SK-N-SH treated with all-trans-retinoic acid at 6 μM for 48 hours (cell line): ENCODE data around the gene ANKRD23.

Source experiments
- ATAC-seq: fragments of 200-7000 bp; cut with Tn5 transposase; 3 replicates; pipeline ENCODE4 v1.9.1; 2020; ENCODE audit warnings: mild to moderate bottlenecking, moderate library complexity
- BACH2 ChIP-seq: fragments of 250-450 bp; sonication (Bioruptor Pico); IDR thresholded peaks from 2 replicates; pipeline ENCODE4 v1.9.0; 2021; ENCODE audit warnings: mild to moderate bottlenecking, borderline replicate concordance
- CSDC2 ChIP-seq: fragments of 250-450 bp; sonication (Bioruptor Pico); IDR thresholded peaks from 2 replicates; pipeline ENCODE4 v1.5.0; 2020; ENCODE audit warnings: mild to moderate bottlenecking, moderate library complexity
- GLIS3 ChIP-seq: fragments of 250-450 bp; sonication (Bioruptor Pico); IDR thresholded peaks from 2 replicates; pipeline ENCODE4 v1.5.0; 2020; ENCODE audit warnings: mild to moderate bottlenecking, moderate library complexity
- OSR1 ChIP-seq: fragments of 250-450 bp; sonication (Bioruptor Pico); IDR thresholded peaks from 2 replicates; pipeline ENCODE4 v1.8.0; 2022; ENCODE audit warnings: moderate library complexity, mild to moderate bottlenecking, inconsistent platforms
- PPARA ChIP-seq: fragments of 250-450 bp; sonication (Bioruptor Pico); IDR thresholded peaks from 2 replicates; pipeline ENCODE4 v1.5.0; 2020; ENCODE audit warnings: mild to moderate bottlenecking, borderline replicate concordance
- RARB ChIP-seq: fragments of 250-450 bp; sonication (Bioruptor Pico); IDR thresholded peaks from 2 replicates; pipeline ENCODE4 v1.8.0; 2021; ENCODE audit warnings: mild to moderate bottlenecking, moderate library complexity
- SNAI2 ChIP-seq: fragments of 250-450 bp; sonication (Bioruptor Pico); IDR thresholded peaks from 2 replicates; pipeline ENCODE4 v1.5.0; 2020; ENCODE audit warnings: mild to moderate bottlenecking, moderate library complexity
- TOX ChIP-seq: fragments of 250-450 bp; sonication (Bioruptor Pico); IDR thresholded peaks from 2 replicates; pipeline ENCODE4 v1.8.0; 2021; ENCODE audit warnings: mild to moderate bottlenecking, moderate library complexity, borderline replicate concordance
- ZC3H10 ChIP-seq: fragments of 250-450 bp; sonication (Bioruptor Pico); IDR thresholded peaks from 2 replicates; pipeline ENCODE4 v1.5.1; 2021; ENCODE audit warnings: mild to moderate bottlenecking, moderate library complexity
- ZFP30 ChIP-seq: fragments of 450-650 bp; formaldehyde crosslinking; IDR thresholded peaks from 2 replicates; pipeline ENCODE4 v1.5.0; 2022; ENCODE audit warnings: mild to moderate bottlenecking, moderate library complexity
- ZNF565 ChIP-seq: fragments of 450-650 bp; formaldehyde crosslinking; conservative IDR thresholded peaks from 2 replicates; pipeline ENCODE4 v1.5.0; 2020; ENCODE audit warnings: low read depth, mild to moderate bottlenecking, moderate library complexity
- TF ChIP-seq, protein P1 (sequence below): fragments of 250-450 bp; sonication (Bioruptor Pico); IDR thresholded peaks from 2 replicates; pipeline ENCODE4 v1.5.1; 2021; ENCODE audit warnings: mild to moderate bottlenecking, moderate library complexity
- TF ChIP-seq, protein P2 (sequence below): fragments of 250-450 bp; sonication (Bioruptor Pico); IDR thresholded peaks from 2 replicates; pipeline ENCODE4 v1.5.0; 2020; ENCODE audit warnings: mild to moderate bottlenecking, moderate library complexity
- TF ChIP-seq, protein P3 (sequence below): fragments of 250-450 bp; sonication (Bioruptor Pico); IDR thresholded peaks from 2 replicates; pipeline ENCODE4 v1.8.0; 2020; ENCODE audit warnings: mild to moderate bottlenecking, moderate library complexity, borderline replicate concordance
- TF ChIP-seq, protein P4 (sequence below): fragments of 250-450 bp; sonication (Bioruptor Pico); IDR thresholded peaks from 2 replicates; pipeline ENCODE4 v1.5.1; 2020; ENCODE audit warnings: low read depth, mild to moderate bottlenecking, moderate library complexity

The ANKRD23 gene

DNA sequence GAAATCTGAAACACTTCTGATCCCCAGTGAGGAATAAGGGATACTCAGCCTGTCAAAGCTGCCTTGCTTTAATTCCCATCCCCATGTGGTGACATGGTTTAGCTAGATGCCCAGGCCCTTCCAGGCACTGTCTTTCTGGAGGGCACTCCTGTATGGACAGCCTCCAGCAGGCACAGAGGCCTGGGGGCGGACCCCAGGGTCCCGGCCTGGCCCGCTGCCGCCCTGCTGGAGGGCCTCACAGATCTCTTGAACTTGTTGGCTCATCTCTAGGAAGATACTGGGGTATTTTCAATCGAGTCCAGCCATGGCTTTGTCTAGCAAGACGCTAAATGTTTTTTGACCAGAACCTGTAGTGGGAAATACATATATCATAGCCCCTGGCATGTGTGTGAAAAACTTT lies 48.7 kb downstream of the ANKRD23 start:
- ATAC-seq = no peak
- TF ChIP-seq, protein P1, sequence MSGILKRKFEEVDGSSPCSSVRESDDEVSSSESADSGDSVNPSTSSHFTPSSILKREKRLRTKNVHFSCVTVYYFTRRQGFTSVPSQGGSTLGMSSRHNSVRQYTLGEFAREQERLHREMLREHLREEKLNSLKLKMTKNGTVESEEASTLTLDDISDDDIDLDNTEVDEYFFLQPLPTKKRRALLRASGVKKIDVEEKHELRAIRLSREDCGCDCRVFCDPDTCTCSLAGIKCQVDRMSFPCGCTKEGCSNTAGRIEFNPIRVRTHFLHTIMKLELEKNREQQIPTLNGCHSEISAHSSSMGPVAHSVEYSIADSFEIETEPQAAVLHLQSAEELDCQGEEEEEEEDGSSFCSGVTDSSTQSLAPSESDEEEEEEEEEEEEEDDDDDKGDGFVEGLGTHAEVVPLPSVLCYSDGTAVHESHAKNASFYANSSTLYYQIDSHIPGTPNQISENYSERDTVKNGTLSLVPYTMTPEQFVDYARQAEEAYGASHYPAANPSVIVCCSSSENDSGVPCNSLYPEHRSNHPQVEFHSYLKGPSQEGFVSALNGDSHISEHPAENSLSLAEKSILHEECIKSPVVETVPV = no peak
- TF ChIP-seq OSR1 (no peak), ZNF565 (CRISPR knock-in tag) (no peak), ZC3H10 (CRISPR knock-in tag) (no peak), CSDC2 (CRISPR knock-in tag) (no peak), ZFP30 (CRISPR knock-in tag) (no peak), SNAI2 (CRISPR knock-in tag) (no peak), RARB (no peak), BACH2 (CRISPR knock-in tag) (no peak)
- TF ChIP-seq, protein P2, sequence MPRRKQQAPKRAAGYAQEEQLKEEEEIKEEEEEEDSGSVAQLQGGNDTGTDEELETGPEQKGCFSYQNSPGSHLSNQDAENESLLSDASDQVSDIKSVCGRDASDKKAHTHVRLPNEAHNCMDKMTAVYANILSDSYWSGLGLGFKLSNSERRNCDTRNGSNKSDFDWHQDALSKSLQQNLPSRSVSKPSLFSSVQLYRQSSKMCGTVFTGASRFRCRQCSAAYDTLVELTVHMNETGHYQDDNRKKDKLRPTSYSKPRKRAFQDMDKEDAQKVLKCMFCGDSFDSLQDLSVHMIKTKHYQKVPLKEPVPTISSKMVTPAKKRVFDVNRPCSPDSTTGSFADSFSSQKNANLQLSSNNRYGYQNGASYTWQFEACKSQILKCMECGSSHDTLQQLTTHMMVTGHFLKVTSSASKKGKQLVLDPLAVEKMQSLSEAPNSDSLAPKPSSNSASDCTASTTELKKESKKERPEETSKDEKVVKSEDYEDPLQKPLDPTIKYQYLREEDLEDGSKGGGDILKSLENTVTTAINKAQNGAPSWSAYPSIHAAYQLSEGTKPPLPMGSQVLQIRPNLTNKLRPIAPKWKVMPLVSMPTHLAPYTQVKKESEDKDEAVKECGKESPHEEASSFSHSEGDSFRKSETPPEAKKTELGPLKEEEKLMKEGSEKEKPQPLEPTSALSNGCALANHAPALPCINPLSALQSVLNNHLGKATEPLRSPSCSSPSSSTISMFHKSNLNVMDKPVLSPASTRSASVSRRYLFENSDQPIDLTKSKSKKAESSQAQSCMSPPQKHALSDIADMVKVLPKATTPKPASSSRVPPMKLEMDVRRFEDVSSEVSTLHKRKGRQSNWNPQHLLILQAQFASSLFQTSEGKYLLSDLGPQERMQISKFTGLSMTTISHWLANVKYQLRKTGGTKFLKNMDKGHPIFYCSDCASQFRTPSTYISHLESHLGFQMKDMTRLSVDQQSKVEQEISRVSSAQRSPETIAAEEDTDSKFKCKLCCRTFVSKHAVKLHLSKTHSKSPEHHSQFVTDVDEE (CRISPR knock-in tag) = no peak
- TF ChIP-seq, protein P3, sequence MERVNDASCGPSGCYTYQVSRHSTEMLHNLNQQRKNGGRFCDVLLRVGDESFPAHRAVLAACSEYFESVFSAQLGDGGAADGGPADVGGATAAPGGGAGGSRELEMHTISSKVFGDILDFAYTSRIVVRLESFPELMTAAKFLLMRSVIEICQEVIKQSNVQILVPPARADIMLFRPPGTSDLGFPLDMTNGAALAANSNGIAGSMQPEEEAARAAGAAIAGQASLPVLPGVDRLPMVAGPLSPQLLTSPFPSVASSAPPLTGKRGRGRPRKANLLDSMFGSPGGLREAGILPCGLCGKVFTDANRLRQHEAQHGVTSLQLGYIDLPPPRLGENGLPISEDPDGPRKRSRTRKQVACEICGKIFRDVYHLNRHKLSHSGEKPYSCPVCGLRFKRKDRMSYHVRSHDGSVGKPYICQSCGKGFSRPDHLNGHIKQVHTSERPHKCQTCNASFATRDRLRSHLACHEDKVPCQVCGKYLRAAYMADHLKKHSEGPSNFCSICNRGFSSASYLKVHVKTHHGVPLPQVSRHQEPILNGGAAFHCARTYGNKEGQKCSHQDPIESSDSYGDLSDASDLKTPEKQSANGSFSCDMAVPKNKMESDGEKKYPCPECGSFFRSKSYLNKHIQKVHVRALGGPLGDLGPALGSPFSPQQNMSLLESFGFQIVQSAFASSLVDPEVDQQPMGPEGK = no peak
- TF ChIP-seq, protein P4, sequence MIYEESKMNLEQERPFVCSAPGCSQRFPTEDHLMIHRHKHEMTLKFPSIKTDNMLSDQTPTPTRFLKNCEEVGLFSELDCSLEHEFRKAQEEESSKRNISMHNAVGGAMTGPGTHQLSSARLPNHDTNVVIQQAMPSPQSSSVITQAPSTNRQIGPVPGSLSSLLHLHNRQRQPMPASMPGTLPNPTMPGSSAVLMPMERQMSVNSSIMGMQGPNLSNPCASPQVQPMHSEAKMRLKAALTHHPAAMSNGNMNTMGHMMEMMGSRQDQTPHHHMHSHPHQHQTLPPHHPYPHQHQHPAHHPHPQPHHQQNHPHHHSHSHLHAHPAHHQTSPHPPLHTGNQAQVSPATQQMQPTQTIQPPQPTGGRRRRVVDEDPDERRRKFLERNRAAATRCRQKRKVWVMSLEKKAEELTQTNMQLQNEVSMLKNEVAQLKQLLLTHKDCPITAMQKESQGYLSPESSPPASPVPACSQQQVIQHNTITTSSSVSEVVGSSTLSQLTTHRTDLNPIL (CRISPR knock-in tag) = no peak

DNA sequence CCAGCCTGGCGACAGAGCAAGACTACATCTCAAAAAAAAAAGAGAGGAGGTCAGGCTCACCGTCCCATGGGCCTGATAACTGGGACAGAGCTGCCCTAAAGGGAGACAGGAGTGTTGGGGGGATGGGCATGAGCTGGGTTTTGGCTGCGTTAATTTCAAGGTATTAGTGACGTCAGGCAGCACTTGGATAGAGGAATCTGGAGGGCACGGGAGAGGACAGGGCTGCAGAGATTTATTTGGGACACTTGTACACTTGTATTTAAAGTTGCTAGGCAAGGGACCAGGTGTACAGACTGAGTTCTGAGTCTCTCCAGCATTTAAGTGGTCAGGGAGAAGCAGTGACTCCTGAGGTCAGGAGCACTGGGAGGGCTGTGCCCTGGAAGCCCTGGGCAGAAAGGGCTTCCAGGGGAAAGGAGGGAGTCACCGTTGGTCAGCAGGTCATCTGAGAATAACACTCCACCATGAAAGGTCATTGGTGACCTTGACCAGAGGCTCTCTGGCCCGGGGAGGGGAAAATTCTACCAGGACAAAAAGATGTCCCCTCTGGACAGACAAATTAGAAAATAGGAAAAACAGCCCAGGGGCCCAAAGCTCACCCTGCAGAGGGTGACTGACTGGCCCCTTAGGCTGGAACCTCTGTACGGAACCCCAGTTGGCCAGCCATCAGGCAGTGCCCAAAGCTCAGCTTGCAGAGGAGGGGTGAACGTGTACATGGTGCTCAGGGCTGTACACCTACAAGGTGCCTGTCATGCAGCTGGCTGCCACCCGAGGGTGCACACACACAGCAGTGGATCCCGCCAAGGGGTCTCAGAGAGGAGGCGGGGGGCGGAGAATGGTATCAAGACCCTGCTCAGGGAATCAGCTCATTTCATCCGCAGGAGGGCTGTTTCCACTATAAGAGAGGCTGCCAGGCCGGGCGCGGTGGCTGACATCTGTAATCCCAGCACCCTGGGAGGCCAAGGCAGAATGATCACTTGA lies 50.8 kb downstream of the ANKRD23 start:
- no peak for TF ChIP-seq ZC3H10 (CRISPR knock-in tag)
- TF ChIP-seq PPARA = no peak
- no peak for TF ChIP-seq TOX (CRISPR knock-in tag)
- TF ChIP-seq OSR1 = no peak
- TF ChIP-seq, protein P4 (CRISPR knock-in tag) = no peak
- TF ChIP-seq, protein P2 (CRISPR knock-in tag) = no peak
- TF ChIP-seq, all 23 proteins: peak for 0
- ATAC-seq = no peak

DNA sequence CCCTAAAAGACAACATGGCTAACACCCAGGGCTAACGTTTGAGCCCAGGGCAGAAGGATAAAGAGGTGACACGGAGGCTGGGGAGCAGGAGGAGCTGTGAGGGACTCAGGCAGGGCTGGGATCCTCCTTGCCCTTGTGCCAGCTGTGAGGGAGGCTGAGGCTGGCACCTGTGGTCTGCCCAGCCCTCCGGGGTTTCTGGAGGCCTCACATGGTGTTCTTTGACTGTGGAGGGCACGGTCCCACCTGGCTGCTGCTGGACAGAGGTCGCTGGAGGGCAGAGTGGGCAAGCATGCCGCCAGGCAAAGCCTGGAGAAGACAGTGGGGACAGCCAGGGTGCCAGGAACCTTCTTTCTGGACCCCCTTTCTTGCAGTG lies 54.6 kb downstream of the ANKRD23 start:
- no peak for ATAC-seq
- no peak for TF ChIP-seq GLIS3 (CRISPR knock-in tag)
- TF ChIP-seq, all 23 proteins: peak for 0
